ENCODE data around the gene BCL7A.
"Not testable (repeated sequence)": the region's sequence is repeated elsewhere in the genome, so short reads cannot be mapped to it uniquely, and the experiment has no call there.

BCL7A gene

GRCh38 chr12:122021822-122022392 is at the start of gene BCL7A:
Gene BCL7A (plus strand): TSS chr12:122021884. CDS start chr12:122022092, 208 bp downstream.
- DNase-seq: peak; percentile 89

- DNase-seq: no peak
Observed at GRCh38 chr12:121974026-121974985, 47.4 kb upstream of the BCL7A start.

- DNase-seq: no peak
Observed at GRCh38 chr12:121975021-121975420, 46.7 kb upstream of the BCL7A start.

DNA sequence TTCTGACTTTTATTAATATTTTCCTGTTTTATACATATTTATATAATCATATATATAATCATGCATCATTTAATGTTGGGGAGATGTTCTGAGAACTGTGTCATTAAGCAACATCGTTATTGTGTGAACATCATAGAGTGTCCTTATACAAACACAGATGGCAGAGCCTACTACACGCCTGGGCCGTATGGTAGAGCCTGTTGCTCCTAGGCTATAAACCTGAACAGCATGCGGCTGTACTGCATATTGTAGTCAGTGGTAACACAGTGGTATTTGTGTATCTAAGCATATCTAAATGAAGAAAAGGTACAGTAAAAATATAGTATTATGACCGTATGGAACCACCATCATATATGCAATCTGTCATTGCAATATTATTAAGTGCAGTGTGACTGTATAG is 44.7 kb upstream of the BCL7A start:
- DNase-seq: no peak

DNA sequence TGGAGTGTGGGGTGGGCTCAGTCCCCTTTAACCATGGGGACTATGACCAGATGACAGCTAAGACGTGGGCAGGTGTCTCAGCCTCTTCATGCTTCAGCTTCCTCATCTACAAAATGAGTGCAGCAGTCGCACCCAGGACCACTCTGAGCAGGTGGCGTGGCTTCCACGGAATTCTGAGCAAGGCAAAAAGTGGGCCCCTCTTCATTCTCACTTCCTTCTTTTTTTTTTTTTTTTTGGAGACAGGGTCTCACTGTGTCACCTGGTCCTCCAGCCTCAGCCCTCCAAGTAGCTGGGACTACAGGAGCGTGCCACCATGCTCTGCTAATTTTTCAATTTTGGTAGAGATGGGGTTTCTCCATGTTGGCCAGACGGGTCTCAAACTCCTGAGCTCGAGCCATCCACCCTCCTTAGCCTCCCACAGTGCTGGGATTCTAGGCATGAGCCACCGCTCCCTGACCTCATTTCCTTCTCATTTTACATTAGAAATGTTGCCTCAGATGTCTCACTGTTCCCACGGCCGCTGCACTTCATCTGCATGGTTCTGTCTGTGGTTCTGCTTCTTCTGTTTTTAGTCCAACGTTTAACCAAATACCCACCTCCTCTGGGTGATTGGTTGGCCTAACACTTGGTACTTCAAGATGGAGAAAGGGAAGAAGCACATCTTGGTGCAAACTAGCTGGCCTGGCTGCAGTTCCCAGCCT is 41.3 kb upstream of the BCL7A start:
- DNase-seq: peak; percentile 24

- DNase-seq: no peak
Observed at GRCh38 chr12:121980892-121981272, 40.8 kb upstream of the BCL7A start.

DNA sequence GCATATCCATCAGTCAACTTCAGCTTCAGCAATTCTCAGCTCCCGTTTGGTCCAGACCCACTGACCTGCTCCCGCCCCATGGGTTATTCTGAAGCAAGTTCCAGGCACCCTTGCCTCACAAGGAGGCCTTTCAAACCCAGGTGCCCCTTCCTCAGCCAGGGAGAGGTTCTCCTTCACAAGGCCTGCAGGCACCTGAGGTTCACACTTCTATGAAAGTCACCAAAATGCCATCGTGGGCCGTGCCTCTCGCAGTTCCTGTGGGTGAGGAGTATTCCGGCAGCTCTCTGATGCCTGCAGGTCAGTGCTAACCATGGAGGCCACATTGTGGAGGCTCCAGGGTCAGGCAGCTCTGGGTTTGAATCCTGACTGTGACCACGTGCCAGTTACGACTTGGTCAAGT is 40.2 kb upstream of the BCL7A start:
- no peak for DNase-seq

GRCh38 chr12:121982950-121983349 is 38.7 kb upstream of the BCL7A start:
- no peak for DNase-seq

DNA sequence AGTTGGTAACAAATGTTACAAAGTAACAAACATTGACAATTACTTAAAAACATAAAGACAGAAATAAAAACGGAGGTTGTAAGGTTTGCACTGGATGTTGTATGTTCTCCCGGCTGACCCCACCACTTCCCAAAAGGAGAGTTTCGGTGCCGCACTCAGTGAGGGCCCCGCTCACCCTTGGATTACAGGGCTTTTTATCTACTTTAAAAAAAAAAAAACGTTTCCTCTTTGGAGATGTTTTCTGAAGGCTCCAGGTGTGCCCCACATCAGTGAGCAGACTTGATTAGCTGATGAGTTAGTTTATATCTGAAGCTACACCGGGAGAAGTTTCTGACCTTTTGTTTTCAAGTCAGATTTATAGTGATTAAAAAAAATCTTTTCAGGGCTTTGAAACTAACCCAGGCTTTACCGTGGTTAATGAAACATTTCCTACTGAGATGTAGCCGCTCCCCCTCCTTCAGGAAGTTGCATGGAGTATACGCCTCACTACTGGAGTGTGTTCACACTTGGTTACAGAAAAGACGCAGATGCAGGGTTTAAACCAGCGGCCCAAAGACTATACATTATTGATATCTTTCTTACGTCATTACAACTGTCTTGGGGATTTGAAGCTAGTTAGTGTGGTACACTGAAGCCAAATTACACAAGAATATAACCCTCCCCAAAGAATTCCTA is 38.0 kb upstream of the BCL7A start:
- DNase-seq: peak; percentile 18

DNA sequence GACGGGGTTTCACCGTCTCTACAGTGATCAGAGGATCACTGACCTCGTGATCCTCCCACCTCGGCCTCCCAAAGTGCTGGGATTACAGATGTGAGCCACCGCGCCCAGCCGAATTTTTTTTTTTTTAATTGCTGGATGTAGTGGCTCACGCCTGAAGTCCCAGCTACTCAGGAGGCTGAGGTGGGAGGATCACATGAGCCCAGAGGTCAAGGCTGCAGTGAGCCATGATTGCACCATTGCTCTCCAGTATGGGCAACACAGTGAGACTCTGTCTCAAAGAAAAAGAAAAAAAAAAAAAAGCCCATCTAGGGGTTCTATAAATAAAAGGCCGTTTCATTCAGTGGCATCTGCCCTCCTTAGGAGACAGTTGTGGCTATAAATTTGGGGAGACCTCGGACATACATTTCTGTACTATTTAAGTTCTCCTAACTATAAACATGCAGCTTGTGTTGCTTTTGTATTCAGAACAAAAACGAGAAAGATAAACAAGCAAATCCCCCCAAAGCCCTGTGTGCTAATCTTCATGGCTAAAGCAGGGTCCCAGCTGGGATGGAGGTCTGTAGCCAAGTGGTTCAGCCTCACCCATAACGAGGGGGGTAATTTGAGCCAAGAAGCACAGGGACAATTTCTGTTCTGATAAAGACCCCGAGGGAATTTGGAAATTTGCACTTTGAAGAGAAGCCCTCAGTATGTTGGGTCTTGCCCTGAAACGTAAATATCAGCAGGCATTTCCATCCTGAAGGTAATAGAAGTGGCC is 35.0 kb upstream of the BCL7A start:
- DNase-seq: no peak

- DNase-seq: not testable (repeated sequence)
Observed at GRCh38 chr12:121988519-121988918, 33.2 kb upstream of the BCL7A start.

DNA sequence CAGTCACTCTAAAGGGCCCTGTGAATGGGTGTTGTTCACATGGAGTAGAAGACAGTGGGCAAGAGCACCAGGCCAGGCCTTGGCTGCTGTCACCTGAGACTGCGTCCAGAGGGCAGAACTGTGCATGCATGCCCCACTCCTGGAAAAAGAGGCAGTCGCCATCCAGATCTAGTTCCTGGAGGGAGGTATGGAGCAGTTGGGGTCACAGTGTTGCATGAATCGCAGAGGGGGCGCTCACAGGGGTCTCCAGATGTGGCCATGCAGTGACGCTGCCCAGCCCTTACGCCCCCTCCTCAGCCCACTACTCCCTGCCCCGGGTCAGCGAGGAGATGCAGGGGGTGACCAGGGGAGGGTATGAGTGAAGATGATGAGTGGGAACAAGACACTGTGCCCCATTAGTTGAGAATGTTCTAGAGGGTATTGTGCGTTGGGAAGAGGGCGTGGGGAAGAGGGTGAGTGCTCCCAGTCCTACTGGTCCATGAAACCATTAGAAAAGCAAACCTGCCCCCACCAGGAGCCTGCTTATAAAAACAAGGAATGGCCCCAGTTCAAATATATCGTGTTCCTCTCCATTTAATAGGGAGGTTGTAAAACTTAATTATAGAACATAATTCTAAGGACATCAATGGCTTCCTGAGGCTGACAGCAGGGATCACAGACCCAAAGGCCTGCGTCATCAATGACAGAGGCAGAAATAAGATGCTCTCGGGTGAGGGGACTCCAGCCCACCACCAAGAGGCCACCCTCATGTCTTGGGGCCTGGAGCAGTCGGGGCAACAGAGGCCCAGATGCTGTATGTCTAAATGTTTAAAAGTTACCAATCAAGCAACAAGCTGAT is 32.2 kb upstream of the BCL7A start:
- no peak for DNase-seq

- no peak for DNase-seq
Observed at GRCh38 chr12:121990114-121990647, 31.5 kb upstream of the BCL7A start.

- DNase-seq: no peak
Observed at GRCh38 chr12:121990692-121991603, 30.7 kb upstream of the BCL7A start.

DNA sequence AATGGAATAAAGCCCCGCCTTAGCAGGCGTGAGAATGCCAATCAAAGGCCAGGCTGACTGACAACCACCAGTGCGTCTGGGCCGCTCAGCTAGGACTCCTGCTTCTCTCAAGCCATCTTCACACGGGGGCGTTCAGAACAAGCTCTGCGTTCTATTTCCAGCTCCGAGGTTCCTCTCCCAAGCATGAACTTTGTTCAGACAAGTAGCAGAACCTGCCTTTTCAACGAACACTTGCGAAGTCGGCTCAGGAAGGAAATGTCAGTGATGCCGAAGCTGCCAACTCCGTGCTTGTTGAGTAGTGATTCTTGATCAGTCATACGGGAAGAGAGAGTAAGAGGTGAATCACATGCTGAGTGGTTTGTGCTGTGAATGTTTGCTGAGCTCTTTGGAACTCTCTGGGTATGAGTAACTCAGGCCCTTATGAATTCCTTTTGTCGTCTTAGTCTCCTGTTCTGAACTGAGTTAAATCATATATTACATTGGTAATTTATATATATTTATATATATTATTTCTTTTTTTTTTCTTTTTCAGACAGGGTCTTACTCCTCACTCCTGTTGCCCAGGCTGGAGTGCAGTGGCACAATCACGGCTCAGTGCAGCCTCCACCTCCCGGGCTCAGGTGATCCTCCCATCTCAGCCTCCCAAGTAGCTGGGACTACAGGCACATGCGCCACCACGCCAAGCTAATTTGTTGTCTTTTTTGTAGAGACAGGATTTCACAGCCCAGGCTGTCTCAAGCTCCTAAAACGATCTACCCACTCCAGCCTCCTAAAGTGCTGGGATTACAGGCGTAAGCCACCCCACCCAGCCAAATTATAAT is 29.4 kb upstream of the BCL7A start:
- peak; percentile 64 for DNase-seq

DNA sequence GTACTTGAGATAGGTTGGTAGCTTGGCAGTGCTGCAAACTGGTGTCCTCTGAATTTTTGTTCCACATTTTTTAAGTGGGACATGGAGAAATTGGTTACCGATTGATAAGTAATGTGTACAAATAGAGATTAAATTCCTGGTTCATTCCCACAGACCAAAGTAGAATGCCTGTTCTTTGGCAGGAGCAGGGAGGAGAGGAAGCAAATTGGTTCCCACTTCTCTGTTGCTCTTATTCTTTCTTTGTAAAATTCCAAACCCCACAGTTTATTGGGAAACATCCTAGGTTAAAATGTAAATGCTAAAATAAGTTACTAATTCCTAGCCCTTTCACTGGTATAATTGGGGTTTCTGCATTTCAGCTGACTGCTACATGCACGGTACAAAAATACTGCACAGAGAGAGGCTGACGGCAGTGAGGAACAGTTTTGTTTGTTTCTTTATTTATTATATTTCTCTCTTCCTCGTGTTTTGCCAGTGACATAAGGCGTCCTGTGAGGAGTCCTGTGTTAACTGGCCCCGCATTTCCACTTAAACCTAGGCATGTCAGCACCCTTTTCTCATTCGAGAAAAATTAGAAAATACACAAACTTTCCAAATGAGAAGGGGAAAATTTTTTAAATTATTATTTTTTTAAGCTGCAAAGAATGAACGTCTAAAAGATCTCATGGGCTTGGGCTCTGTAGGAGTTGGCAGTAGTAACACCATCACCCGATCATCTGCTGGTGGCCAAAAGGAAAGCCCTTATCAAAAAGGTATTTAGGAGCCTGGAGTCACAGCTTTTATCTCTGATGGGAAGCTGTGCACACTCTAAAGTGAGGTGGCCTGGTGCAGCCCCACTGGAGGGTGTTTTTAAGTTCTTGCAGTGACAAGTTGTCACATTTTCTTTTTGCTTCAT is 25.4 kb upstream of the BCL7A start:
- peak; percentile 55 for DNase-seq

- DNase-seq: no peak
Observed at GRCh38 chr12:121996945-121997612, 24.6 kb upstream of the BCL7A start.

Data from hematopoietic multipotent progenitor cell treated with erythropoietin and hydrocortisone succinate and interleukin-3 and kit ligand, for 4 days (in vitro differentiated cells).